Aorta (tissue), 5 donors: ENCODE measurements around the gene SDF4. TPM values are rescaled to one million over a fixed set of nuclear protein-coding genes. Genes with fewer than 3 reads are reported as not detected.

Experiments used
- ATAC-seq: fragments of 200-7000 bp; cut with Tn5 transposase; one replicate; pipeline ENCODE4 v1.9.1; 2022; ENCODE audit warnings: moderate library complexity; ENCODE audit not compliant: low FRiP score
- DNase-seq, 2 donors: peaks; one replicate each; pipeline ENCODE4 v3.0.0-alpha.2; 2020
- H3K27ac ChIP-seq, 2 donors: one replicate each; pipeline ENCODE4 v1.5.1; 2013; ENCODE audit warnings: low read length in 2 of 2, mild to moderate bottlenecking in 2 of 2, moderate library complexity in 2 of 2, control low read depth in 1 of 2, inconsistent platforms in 1 of 2, low read depth in 1 of 2
- H3K27me3 ChIP-seq, 2 donors: one replicate each; pipeline ENCODE4 v1.6.1; 2013; ENCODE audit warnings: control low read depth in 1 of 2, low read length in 1 of 2, mild to moderate bottlenecking in 1 of 2, moderate library complexity in 1 of 2; ENCODE audit not compliant: insufficient read depth in 2 of 2, control insufficient read depth in 1 of 2
- H3K36me3 ChIP-seq, 2 donors: one replicate each; pipeline ENCODE4 v1.6.1; 2013; ENCODE audit warnings: control low read depth in 1 of 2, low read length in 1 of 2, mild to moderate bottlenecking in 1 of 2; ENCODE audit not compliant: insufficient read depth in 2 of 2, control insufficient read depth in 1 of 2
- H3K4me1 ChIP-seq, 2 donors: one replicate each; pipeline ENCODE4 v1.6.1; 2013; ENCODE audit warnings: low read length in 2 of 2, control low read depth in 1 of 2, mild to moderate bottlenecking in 1 of 2, moderate library complexity in 1 of 2; ENCODE audit not compliant: insufficient read depth in 2 of 2, control insufficient read depth in 1 of 2
- H3K4me3 ChIP-seq, 2 donors: one replicate each; pipeline ENCODE4 v1.5.1; 2013; ENCODE audit warnings: low read length in 2 of 2, control low read depth in 1 of 2, mild to moderate bottlenecking in 1 of 2
- H3K9me3 ChIP-seq: one replicate; pipeline ENCODE4 v1.6.1; 2013; ENCODE audit warnings: mild to moderate bottlenecking, low read length; ENCODE audit not compliant: control insufficient read depth
- WGBS, 2 donors: extraction: QIAGEN DNeasy Blood & Tissue Kit; methylation state at CpG; one replicate each; pipeline ENCODE4 v1.1.7; 2013; 5-methylcytosine and 5-hydroxymethylcytosine counted together
- intact Hi-C, 2 donors: fragments of 100-400 bp; cut with DNase I; formaldehyde crosslinking; loops; one replicate each; pipeline versions ENCODE4 v1.14.2 to v1.15.0; 2022
- polyA plus RNA-seq, 2 donors: library from polyadenylated mRNA; stranded (reverse); fragments of 200-250 nt; gene quantifications; one replicate each; pipeline ENCODE4 v1.2.3, GENCODE V29; 2013
- total RNA-seq, 2 donors: library from RNA; stranded (reverse); fragmentation: NEBNext Ultra II Directional; extraction: Animal tissue kit (Norgen Biotek cat#: 25700); gene quantifications; one replicate each; pipeline ENCODE4 v1.2.1, GENCODE V29; 2021
- donor health status: healthy with polysubstance abuse.
- donor health status: Bipolar disorder and iron deficiency.
- donor health status: DM: no; HTN: no; CAD: no.
- donor health status: DM: no; HTN: no; CAD: no.
- donor health status: DM: yes; HTN: yes; CAD: no.

The SDF4 gene
- total and polyA plus RNA-seq, 4 donors, result 73.3 to 158 (median 139) TPM

GRCh38 chr1:1194723-1195122 is 37.1 kb downstream of the SDF4 start:
- Histone ChIP-seq H3K27me3 (no peaks in the 10 kb centered on the region), H3K4me3 (no peak overlapping the region), H3K9me3 (peaks cover 3% of the 10 kb centered on the region), H3K27ac (no peak overlapping the region), H3K36me3 (no peaks in the 10 kb centered on the region), H3K4me1 (no peaks in the 10 kb centered on the region)
- WGBS, 2 donors, result 85 to 88% methylated on average over 3 of the region's 3 CpGs
- intact Hi-C loops, result no loop called here
- no peak for ATAC-seq
- peak in 1 of 2 donors; percentile 8 for DNase-seq

- no peaks in the 10 kb centered on the region for H3K36me3 ChIP-seq
- ATAC-seq (no peak), DNase-seq (peak; percentile 21 to 57)
- 86 to 87% methylated on average over 11 of the region's 11 CpGs for WGBS, 2 donors
- H3K4me1 ChIP-seq, result no peaks in the 10 kb centered on the region
- H3K27me3 ChIP-seq, result no peaks in the 10 kb centered on the region
- intact Hi-C loops, result no loop called here
- no peak overlapping the region for H3K27ac ChIP-seq
- H3K9me3 ChIP-seq, result peaks cover 3% of the 10 kb centered on the region
- H3K4me3 ChIP-seq, result no peak overlapping the region
These were observed 40.1 kb downstream of the SDF4 start for GRCh38 chr1:1191734-1192133.

DNA sequence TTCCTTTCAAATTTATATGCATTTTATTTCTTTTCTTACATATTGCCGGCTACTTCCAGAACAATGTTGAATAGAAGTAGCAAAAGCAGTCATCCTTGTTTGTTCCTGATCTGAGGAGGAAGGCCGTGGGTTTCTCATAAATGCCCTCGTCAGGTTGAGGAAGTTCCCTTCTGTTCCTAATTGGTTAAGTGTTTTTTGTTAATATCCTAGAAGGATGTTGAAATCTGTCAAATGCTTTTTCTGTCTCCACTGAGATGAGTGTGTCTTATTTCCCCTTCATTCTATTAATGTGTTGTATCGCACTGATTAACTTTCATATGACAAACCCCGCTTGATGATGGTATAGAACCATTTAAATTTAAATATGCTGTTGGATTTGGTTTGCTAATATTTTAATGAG is 42.7 kb downstream of the SDF4 start:
- Histone ChIP-seq H3K27ac (no peak overlapping the region), H3K4me1 (no peaks in the 10 kb centered on the region), H3K27me3 (no peaks in the 10 kb centered on the region), H3K36me3 (no peaks in the 10 kb centered on the region), H3K9me3 (peaks cover 2% of the 10 kb centered on the region), H3K4me3 (no peak overlapping the region)
- DNase-seq, result no peak
- intact Hi-C loops, result no loop called here
- ATAC-seq, result no peak
- WGBS, 2 donors, result 73 to 76% methylated on average over 5 of the region's 5 CpGs

GRCh38 chr1:1187938-1188337 is 43.9 kb downstream of the SDF4 start:
- H3K4me3 ChIP-seq, result no peak overlapping the region
- H3K9me3 ChIP-seq, result peaks cover 2% of the 10 kb centered on the region
- H3K4me1 ChIP-seq, result no peaks in the 10 kb centered on the region
- ATAC-seq (no peak), DNase-seq (no peak)
- H3K27me3 ChIP-seq, result no peaks in the 10 kb centered on the region
- no peak overlapping the region for H3K27ac ChIP-seq
- no peaks in the 10 kb centered on the region for H3K36me3 ChIP-seq
- intact Hi-C loops, result no loop called here

DNA sequence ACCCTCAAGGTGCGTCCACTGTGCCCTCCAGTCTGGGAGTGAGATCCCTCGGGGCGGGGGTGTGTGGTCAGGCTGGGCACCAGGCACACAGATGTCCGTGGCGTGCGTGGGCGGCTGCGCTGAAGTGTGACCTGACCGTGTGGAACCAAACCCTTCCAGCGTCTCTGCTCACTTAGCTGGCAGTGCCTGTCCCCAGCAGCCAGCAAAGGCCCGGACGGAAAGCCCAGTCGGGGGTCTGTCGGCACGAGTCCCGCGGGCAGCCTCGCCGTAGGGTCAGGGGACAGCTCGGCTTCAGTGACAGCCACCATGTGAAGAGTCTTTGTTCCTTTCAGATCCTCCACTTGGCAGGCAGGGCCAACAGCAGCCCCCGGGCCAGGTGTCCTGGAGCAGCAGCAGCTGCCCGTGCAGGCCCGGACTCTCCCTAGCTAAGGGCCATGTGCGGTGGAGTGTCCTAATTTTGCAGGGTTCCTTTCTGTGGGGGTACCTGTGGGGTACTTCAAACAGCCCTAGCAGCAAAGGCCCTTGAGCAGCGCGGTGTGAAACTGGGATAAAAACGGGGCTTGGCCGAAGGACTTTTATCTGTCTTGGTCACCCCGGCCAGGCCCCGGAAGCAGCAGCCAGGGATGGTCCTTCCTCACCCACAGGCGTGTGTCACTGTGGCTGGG is 46.6 kb downstream of the SDF4 start:
- Histone ChIP-seq H3K9me3 (no peaks in the 10 kb centered on the region), H3K36me3 (no peaks in the 10 kb centered on the region), H3K27ac (no peak overlapping the region), H3K27me3 (no peaks in the 10 kb centered on the region), H3K4me1 (no peaks in the 10 kb centered on the region), H3K4me3 (no peak overlapping the region)
- intact Hi-C loops, result no loop called here
- ATAC-seq (no peak), DNase-seq (peak; percentile 42 to 71)
- 77 to 83% methylated on average over 31 of the region's 31 CpGs for WGBS, 2 donors

DNA sequence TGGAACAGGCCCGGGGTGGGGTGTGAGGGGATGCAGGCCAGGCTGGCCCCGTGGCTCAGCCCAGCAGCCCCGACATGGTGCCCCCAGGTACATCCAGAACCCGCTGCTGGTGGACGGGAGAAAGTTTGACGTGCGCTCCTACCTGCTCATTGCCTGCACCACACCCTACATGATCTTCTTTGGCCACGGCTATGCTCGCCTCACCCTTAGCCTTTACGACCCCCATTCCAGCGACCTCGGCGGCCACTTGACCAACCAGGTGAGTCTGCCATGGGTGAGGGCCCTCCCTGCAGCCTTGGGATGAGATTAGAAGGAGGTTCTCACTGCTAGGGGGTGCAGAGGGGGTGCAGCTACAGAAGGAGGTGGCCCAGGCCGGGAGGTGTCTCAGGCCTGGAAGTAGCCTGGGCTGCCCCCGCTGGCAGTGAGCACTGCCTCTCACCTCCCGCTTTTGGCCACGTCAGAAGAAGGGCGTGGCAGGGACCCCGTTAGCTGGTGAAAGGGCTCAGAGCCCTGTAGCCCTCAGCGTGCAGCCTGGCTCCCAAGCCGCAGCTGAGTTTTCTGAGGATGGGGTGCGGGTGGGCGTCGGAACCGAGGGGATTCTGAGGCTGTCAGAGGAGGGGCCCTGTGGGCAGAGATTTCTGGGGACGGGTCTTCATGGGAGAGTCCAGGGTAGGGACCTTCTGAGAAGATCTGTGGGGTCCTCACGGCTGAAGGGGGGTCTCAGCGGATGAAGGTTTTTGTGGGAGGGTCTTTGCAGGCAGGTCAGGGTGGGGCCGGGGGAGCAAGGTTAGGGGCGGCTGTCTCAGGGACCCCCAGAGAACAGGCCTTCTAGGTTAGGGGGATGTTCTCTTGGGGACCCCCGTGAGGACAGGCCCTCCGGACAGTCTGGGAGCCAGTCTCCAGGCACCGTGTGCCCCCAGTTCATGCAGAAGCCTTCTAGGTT is 47.7 kb downstream of the SDF4 start:
- intact Hi-C loops, result no loop called here
- no peaks in the 10 kb centered on the region for H3K36me3 ChIP-seq
- H3K4me3 ChIP-seq, result no peak overlapping the region
- H3K9me3 ChIP-seq, result no peaks in the 10 kb centered on the region
- DNase-seq, result peak in 1 of 2 donors; percentile 69
- ATAC-seq, result no peak
- no peaks in the 10 kb centered on the region for H3K4me1 ChIP-seq
- no peaks in the 10 kb centered on the region for H3K27me3 ChIP-seq
- no peak overlapping the region for H3K27ac ChIP-seq
- 83 to 84% methylated on average over 32 to 33 of the region's 33 CpGs for WGBS, 2 donors

GRCh38 chr1:1183221-1183747 is 48.5 kb downstream of the SDF4 start:
- Histone ChIP-seq H3K9me3 (no peaks in the 10 kb centered on the region), H3K4me1 (no peaks in the 10 kb centered on the region), H3K27me3 (no peaks in the 10 kb centered on the region), H3K4me3 (no peak overlapping the region), H3K36me3 (no peaks in the 10 kb centered on the region), H3K27ac (no peak overlapping the region)
- ATAC-seq (peak; percentile 9), DNase-seq (peak; percentile 33 to 72)
- 77 to 82% methylated on average over 21 of the region's 21 CpGs for WGBS, 2 donors
- intact Hi-C loops, result no loop called here

DNA sequence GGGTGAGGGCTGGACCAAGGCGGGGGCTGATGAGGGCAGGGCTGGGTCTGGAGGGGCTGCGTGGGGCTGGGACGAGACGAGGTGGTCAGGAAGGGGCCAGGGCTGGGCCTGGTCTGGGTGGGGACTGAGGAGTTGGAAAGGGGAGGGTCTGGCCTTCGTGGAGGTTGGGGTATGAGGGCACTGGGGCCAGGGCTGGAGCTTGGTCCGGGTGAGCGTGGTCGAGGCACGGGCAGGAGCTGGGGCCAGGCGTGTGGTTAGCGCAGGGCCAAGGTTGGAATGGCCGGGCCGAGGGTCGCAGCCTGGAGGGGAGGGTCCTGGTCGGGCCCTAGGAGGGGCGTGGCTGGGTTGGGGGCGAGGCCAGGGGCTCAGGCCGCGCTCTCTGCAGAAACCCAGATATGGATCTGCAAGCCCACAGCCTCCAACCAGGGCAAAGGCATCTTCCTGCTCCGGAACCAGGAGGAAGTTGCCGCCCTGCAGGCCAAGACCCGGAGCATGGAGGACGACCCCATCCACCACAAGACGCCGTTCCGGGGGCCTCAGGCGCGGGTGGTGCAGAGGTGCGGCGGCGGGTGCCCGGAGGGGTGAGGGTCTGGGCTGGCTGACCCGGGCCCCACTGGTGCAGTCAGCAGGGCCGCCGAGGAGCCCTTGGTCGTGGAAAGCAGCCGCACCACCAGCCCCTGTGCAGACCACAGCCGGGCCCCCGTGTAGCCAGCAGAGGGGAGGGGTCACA is 49.1 kb downstream of the SDF4 start:
- WGBS, 2 donors, result 74 to 78% methylated on average over 34 to 39 of the region's 39 CpGs
- no peaks in the 10 kb centered on the region for H3K36me3 ChIP-seq
- H3K27me3 ChIP-seq, result no peaks in the 10 kb centered on the region
- intact Hi-C loops, result no loop called here
- H3K4me3 ChIP-seq, result no peak overlapping the region
- H3K9me3 ChIP-seq, result no peaks in the 10 kb centered on the region
- H3K4me1 ChIP-seq, result no peaks in the 10 kb centered on the region
- DNase-seq (peak; percentile 34 to 73), ATAC-seq (peak; percentile 4)
- H3K27ac ChIP-seq, result no peak overlapping the region
